PC-3 (cell line): ENCODE results near the gene TECPR2. TPM values are rescaled to one million over a fixed set of nuclear protein-coding genes. Genes with fewer than 3 reads are reported as not detected.

Experiments
- ATAC-seq: fragments of 200-7000 bp; cut with Tn5 transposase; 2 replicates; pipeline ENCODE4 v1.9.1; 2020; ENCODE audit warnings: mild to moderate bottlenecking, moderate library complexity
- BruUV-seq: library from RNA; stranded (reverse); fragments of 400-500 nt; replicated peaks from 2 replicates; lab custom pipeline; 2021; lab: Mats Ljungman, UMichigan
- CTCF ChIA-PET: fragments of 300-600 bp; sonication (Branson Sonifier 250); formaldehyde crosslinking; loops from one replicate; lab custom pipeline; 2022; ENCODE audit warnings: antibody characterized with exemption; lab: Charles Lee
- POLR2A ChIA-PET: fragments of 300-600 bp; sonication (Branson Sonifier 250); formaldehyde crosslinking; loops from one replicate; lab custom pipeline; 2022; ENCODE audit warnings: antibody characterized with exemption; ENCODE audit not compliant: unreplicated experiment; lab: Charles Lee
- DNase-seq: peaks from one replicate; pipeline ENCODE4 v3.0.0-alpha.2; 2015
- H2AFZ ChIP-seq: fragments of 300-600 bp; sonication (generic); 2 replicates; pipeline ENCODE4 v1.6.0; 2016; ENCODE audit warnings: antibody characterized with exemption, low read length
- H3F3A ChIP-seq: fragments of 300-600 bp; sonication (generic); one replicate; pipeline ENCODE4 v1.6.0; 2017; ENCODE audit warnings: antibody characterized with exemption, low read length, control low read depth, mild to moderate bottlenecking; ENCODE audit not compliant: unreplicated experiment
- H3K27ac ChIP-seq: fragments of 300-600 bp; sonication (generic); 2 replicates; pipeline ENCODE4 v1.5.1; 2016; ENCODE audit warnings: mild to moderate bottlenecking, low read length
- H3K27me3 ChIP-seq: fragments of 300-600 bp; sonication (generic); 2 replicates; pipeline ENCODE4 v1.6.1; 2016; ENCODE audit warnings: low read length, mixed read lengths
- H3K36me3 ChIP-seq: fragments of 300-600 bp; sonication (generic); 2 replicates; pipeline ENCODE4 v1.6.1; 2016; ENCODE audit warnings: low read depth, mixed run types, low read length, mixed read lengths
- H3K4me1 ChIP-seq: fragments of 300-600 bp; sonication (generic); 2 replicates; pipeline ENCODE4 v1.5.1; 2016; ENCODE audit warnings: low read length; ENCODE audit not compliant: insufficient read depth
- H3K4me2 ChIP-seq: fragments of 300-600 bp; sonication (generic); 2 replicates; pipeline ENCODE4 v1.6.0; 2016; ENCODE audit warnings: low read length
- H3K4me3 ChIP-seq: fragments of 300-600 bp; sonication (generic); 2 replicates; pipeline ENCODE4 v1.5.1; 2016; ENCODE audit warnings: mild to moderate bottlenecking, low read length, mixed read lengths
- H3K79me2 ChIP-seq: fragments of 300-600 bp; sonication (generic); 2 replicates; pipeline ENCODE4 v1.6.1; 2017; ENCODE audit warnings: low read length, mixed read lengths
- H3K9ac ChIP-seq: fragments of 300-600 bp; sonication (generic); 2 replicates; pipeline ENCODE4 v1.6.0; 2016; ENCODE audit warnings: mild to moderate bottlenecking, low read length
- H3K9me2 ChIP-seq: fragments of 300-600 bp; sonication (generic); replicated peaks from 2 replicates; pipeline ENCODE4 v1.6.1; 2016; ENCODE audit warnings: mixed run types, low read length, mixed read lengths
- H3K9me3 ChIP-seq: fragments of 300-600 bp; sonication (generic); 2 replicates; pipeline ENCODE4 v1.6.1; 2016; ENCODE audit warnings: low read length, mixed read lengths
- H4K20me1 ChIP-seq: fragments of 300-600 bp; sonication (generic); 2 replicates; pipeline ENCODE4 v1.6.1; 2016; ENCODE audit warnings: low read length, mixed read lengths
- CTCF ChIP-seq: fragments of 300-600 bp; sonication (generic); conservative IDR thresholded peaks from 2 replicates; pipeline ENCODE4 v1.5.1; 2017; ENCODE audit warnings: antibody characterized with exemption, low read depth, mild to moderate bottlenecking, low read length
- EZH2 ChIP-seq: fragments of 300-600 bp; sonication (generic); IDR thresholded peaks from one replicate; pipeline ENCODE4 v1.6.1; 2017; ENCODE audit warnings: antibody characterized with exemption, mild to moderate bottlenecking, low read length; ENCODE audit not compliant: unreplicated experiment
- EZH2phosphoT487 ChIP-seq: fragments of 300-600 bp; sonication (generic); IDR thresholded peaks from 2 replicates; pipeline ENCODE4 v1.6.1; 2018; ENCODE audit warnings: mild to moderate bottlenecking, antibody characterized with exemption, low read length, borderline replicate concordance
- intact Hi-C: fragments of 100-400 bp; cut with micrococcal nuclease; formaldehyde crosslinking; loops from 2 replicates; pipeline ENCODE4 v1.9.0; 2023
- total RNA-seq: library from RNA; depleted of rRNA; stranded (reverse); fragments of >200 nt; gene quantifications from 2 replicates; pipeline ENCODE4 v1.2.3, GENCODE V29; 2014

Gene TECPR2
- total RNA-seq, 1 experiment from 2014 or later = 15.7 TPM

- intact Hi-C loops = no loop called here
- no peaks in the 10 kb centered on the region for H3K9me2 ChIP-seq
- peaks cover 3% of the 10 kb centered on the region; the same call in 1 of the 2 replicates for H3K36me3 ChIP-seq
- no peak overlapping the region for H3K27ac ChIP-seq
- BruUV-seq = no TSS peak
- POLR2A ChIA-PET = no interaction called here
- CTCF ChIA-PET = no interaction called here
- H3K9ac ChIP-seq = no peak overlapping the region
- DNase-seq (no peak), ATAC-seq (no peak)
- H3K4me3 ChIP-seq = no peak overlapping the region
- no peaks in the 10 kb centered on the region for H3K27me3 ChIP-seq
- no peak overlapping the region for H2AFZ ChIP-seq
- H4K20me1 ChIP-seq = no peaks in the 10 kb centered on the region
- no peak overlapping the region for H3K4me2 ChIP-seq
- TF ChIP-seq EZH2phosphoT487 (no peak), EZH2 (no peak), CTCF (no peak)
- no peaks in the 10 kb centered on the region for H3F3A ChIP-seq
- no peaks in the 10 kb centered on the region for H3K79me2 ChIP-seq
- peaks cover 4% of the 10 kb centered on the region for H3K4me1 ChIP-seq
- no peaks in the 10 kb centered on the region for H3K9me3 ChIP-seq
Observed at GRCh38 chr14:102464006-102464405, 101.3 kb downstream of the TECPR2 start.

- TF ChIP-seq EZH2 = no peak
- no peak for TF ChIP-seq CTCF
- TF ChIP-seq EZH2phosphoT487 = no peak
- H3F3A ChIP-seq = peaks cover 4% of the 10 kb centered on the region
- H4K20me1 ChIP-seq = no peaks in the 10 kb centered on the region
- no peak overlapping the region for H2AFZ ChIP-seq
- ChIA-PET CTCF (no interaction called here), POLR2A (interaction anchor here (0.6 kb wide), 1 partner anchor 147 kb away, joined by 3 read pairs; no protein-coding TSS in a partner anchor)
- no peaks in the 10 kb centered on the region for H3K27me3 ChIP-seq
- H3K9me2 ChIP-seq = no peaks in the 10 kb centered on the region
- H3K4me1 ChIP-seq = peaks cover 13% of the 10 kb centered on the region
- H3K9me3 ChIP-seq = no peaks in the 10 kb centered on the region
- BruUV-seq = no TSS peak
- H3K9ac ChIP-seq = no peak overlapping the region
- DNase-seq = no peak
- ATAC-seq = no peak
- no peak overlapping the region for H3K4me2 ChIP-seq
- intact Hi-C loops = no loop called here
- no peaks in the 10 kb centered on the region for H3K79me2 ChIP-seq
- H3K4me3 ChIP-seq = no peak overlapping the region
- peaks cover 3% of the 10 kb centered on the region; the same call in 1 of the 2 replicates for H3K36me3 ChIP-seq
- no peak overlapping the region for H3K27ac ChIP-seq
Observed at GRCh38 chr14:102464846-102465341, 102.2 kb downstream of the TECPR2 start.

DNA sequence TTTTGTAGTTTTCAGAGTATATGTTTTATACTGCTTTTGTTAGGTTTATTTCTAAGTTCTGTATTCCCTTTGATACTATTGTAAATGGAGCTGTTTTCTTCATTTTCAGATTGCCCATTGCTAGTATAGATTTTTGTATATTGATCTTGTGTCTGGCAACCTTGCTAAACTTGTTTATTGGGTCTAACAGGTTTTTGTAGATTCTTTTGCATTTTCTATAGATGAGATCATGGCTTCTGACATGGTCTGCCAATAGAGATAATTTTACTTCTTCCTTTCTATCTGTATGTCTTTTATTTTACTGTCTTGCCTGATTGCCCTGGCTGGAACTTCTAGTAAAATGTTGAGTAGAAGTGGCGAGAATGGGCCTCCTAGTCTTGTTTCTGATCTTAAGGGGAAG, 106.5 kb downstream of the TECPR2 start:
- Histone ChIP-seq H3K9ac (no peak overlapping the region), H3K4me2 (peak overlapping the region; percentile 58), H3F3A (peaks cover 4% of the 10 kb centered on the region), H3K4me3 (peak overlapping the region; percentile 17), H3K9me3 (no peaks in the 10 kb centered on the region), H3K27ac (0 out of 2 replicates have a peak overlapping the region, but pooled peaks have one; percentile 5), H3K9me2 (no peaks in the 10 kb centered on the region), H3K36me3 (peaks cover 3% of the 10 kb centered on the region; the same call in 1 of the 2 replicates), H2AFZ (no peak overlapping the region), H3K4me1 (peaks cover 18% of the 10 kb centered on the region), H3K79me2 (no peaks in the 10 kb centered on the region), H3K27me3 (no peaks in the 10 kb centered on the region), H4K20me1 (no peaks in the 10 kb centered on the region)
- DNase-seq (peak; percentile 74), ATAC-seq (peak; percentile 37)
- intact Hi-C loops = no loop called here
- ChIA-PET CTCF (no interaction called here), POLR2A (interaction anchor here (0.6 to 0.7 kb wide), 2 partner anchors 379 to 865 kb away, joined by 3 to 8 read pairs; partner anchors contain the start of gene EIF5)
- TF ChIP-seq CTCF (no peak), EZH2 (no peak), EZH2phosphoT487 (no peak)
- BruUV-seq = no TSS peak
